ENCODE measurements around the gene STXBP5. TPM values are rescaled to one million over a fixed set of nuclear protein-coding genes. Genes with fewer than 3 reads are reported as not detected.
A peak's percentile ranks its signal among the peaks of the same experiment; 100 is the strongest.

Gene STXBP5
- total and polyA plus RNA-seq, 9 of the 15 experiments (the other 6 are each of a cell fraction or from before 2014, with no cell fraction given) = 23.3 to 172 (median 71.5) TPM

DNA sequence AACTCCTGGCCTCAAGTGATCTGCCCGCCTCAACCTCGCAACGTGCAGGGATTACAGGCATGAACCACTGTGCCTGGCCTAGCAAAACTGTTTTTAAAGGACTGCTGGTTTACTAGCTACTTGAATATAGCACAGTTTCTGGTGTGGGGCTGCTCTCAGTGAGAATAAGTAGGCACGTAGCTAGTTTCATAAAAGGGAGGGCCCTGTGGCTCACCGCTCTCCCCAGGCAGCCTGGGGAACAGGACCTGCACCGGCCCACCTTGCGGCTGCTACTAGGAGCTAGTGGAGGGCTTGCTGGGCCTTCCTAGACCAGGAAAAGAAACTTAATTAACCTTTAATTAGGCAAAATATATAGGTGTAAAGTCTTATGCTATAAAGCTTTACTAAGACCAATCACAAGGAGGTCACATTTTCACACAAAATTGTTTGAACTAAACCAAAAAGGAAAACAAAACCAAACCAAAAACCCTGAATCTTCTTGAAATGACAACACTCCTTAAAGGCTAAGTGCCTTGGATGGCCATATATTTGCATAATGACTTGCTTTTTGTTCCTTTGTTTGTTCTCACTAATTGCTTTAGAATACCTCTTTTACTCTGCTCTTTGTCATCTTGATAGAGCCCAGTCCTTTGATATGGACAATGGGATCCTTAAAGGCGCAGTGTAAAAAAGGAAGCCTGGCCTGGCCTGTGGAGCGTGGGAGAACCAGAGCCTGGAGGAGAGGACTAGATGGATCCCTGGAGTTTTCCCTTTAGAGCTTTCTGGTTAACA lies 234.7 kb downstream of the STXBP5 start:
- Histone ChIP-seq H3K9me1 (ENCODE audit: control insufficient read depth, insufficient read depth, low read length) (no peaks in the 10 kb centered on the region), H2AFZ (ENCODE audit: low read depth, low read length) (no peak overlapping the region), H3K4me1 (replicated peaks in 1 of 2; ENCODE audit: control insufficient read depth in 2 of 2, insufficient read depth in 2 of 2, low read length in 2 of 2) (no peaks in the 10 kb centered on the region), H3K36me3 (ENCODE audit: control insufficient read depth, insufficient read depth, low read length) (no peaks in the 10 kb centered on the region), H3K9me3 (replicated peaks; ENCODE audit: control insufficient read depth, insufficient read depth, low read depth, low read length) (no peaks in the 10 kb centered on the region), H3K9ac (ENCODE audit: insufficient read depth in 1 of 2, low read depth in 2 of 2, low read length in 2 of 2) (no peak overlapping the region), H4K20me1 (replicated peaks; ENCODE audit: control insufficient read depth, insufficient read depth, low read length) (no peaks in the 10 kb centered on the region), H3K27ac (ENCODE audit: extremely low read depth, low read depth, low read length) (no peak overlapping the region), H3K4me2 (ENCODE audit: insufficient read depth, low read length) (no peak overlapping the region), H3K4me3 (no peak overlapping the region), H3K79me2 (ENCODE audit: control insufficient read depth, insufficient read depth, low read length) (no peaks in the 10 kb centered on the region), H3K27me3 (ENCODE audit: control insufficient read depth in 2 of 2, insufficient read depth in 2 of 2, low read length in 2 of 2) (peaks cover 3 to 9% of the 10 kb centered on the region in 2 experiments; a peak in 3 of 5 replicates)
- CTCF ChIA-PET (ENCODE audit: low intra/inter-chr PET ratio) = no interaction called here
- DNase-seq (ENCODE audit: extremely low read depth in 1 of 4, low spot score in 3 of 4) = no peak
- POLR2A ChIA-PET = no interaction called here
- TF ChIP-seq ZBED1 (IDR thresholded peaks at IDR 0.05) = no peak
- in situ Hi-C loops (cut with MboI) (no loop called here), intact Hi-C loops (cut with micrococcal nuclease) (no loop called here)
- no TSS peak for BruUV-seq (replicated peaks)
- WGBS (ENCODE audit: insufficient coverage, low coverage, missing lambda C conversion rate) = 42% methylated on average over 9 of the region's 9 CpGs
- ATAC-seq = peak; percentile 57; the same call in 1 of the 3 replicates
- no peak for FAIRE-seq

Small RNAs within 50 kb of the gene (small RNA-seq; reads per million reads assigned to genes)
- gene AL355365.1 = not detected

Data from K562 (cell line).